Mammary epithelial cell (primary cell): ENCODE measurements around the gene VPS37C.

ENCODE experiments used
- EZH2 ChIP-seq: IDR thresholded peaks from 2 replicates; pipeline ENCODE4 v1.6.1; 2012; ENCODE audit warnings: low read length, inconsistent platforms, borderline replicate concordance
- TF ChIP-seq, protein P1 (sequence below), 2 donors: IDR thresholded peaks in 1 of 2; conservative IDR thresholded peaks in 1 of 2; 2 replicates each; pipeline ENCODE4 v1.5.1; 2011 to 2012; ENCODE audit warnings: inconsistent platforms in 2 of 2, low read length in 2 of 2, mild to moderate bottlenecking in 2 of 2, control low read depth in 1 of 2, low read depth in 1 of 2; ENCODE audit not compliant: insufficient read depth in 1 of 2; ENCODE audit errors: extremely low read depth in 1 of 2

DNA sequence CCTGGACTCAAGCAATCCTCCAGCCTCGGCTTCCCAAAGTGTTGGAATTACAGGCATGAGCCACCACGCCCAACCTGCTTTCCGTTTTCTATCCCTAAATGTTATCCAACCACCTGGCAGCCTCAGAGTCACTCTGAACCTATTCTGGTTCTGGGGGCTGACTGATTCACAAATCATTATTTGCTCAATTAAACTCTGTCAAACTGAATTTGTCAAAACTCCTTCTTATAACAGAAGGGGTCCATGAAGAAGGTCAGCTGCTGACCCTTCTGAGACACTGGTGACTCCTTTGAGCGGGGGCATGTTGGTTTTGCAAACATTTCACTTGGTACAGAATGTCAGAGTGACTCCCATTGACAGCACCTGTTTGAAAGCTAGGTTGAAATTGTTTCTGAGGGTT lies 1.8 kb upstream of the VPS37C start:
- TF ChIP-seq, protein P1, sequence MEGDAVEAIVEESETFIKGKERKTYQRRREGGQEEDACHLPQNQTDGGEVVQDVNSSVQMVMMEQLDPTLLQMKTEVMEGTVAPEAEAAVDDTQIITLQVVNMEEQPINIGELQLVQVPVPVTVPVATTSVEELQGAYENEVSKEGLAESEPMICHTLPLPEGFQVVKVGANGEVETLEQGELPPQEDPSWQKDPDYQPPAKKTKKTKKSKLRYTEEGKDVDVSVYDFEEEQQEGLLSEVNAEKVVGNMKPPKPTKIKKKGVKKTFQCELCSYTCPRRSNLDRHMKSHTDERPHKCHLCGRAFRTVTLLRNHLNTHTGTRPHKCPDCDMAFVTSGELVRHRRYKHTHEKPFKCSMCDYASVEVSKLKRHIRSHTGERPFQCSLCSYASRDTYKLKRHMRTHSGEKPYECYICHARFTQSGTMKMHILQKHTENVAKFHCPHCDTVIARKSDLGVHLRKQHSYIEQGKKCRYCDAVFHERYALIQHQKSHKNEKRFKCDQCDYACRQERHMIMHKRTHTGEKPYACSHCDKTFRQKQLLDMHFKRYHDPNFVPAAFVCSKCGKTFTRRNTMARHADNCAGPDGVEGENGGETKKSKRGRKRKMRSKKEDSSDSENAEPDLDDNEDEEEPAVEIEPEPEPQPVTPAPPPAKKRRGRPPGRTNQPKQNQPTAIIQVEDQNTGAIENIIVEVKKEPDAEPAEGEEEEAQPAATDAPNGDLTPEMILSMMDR (conservative IDR thresholded peaks at IDR 0.05 in 1 of 2, IDR thresholded peaks at IDR 0.05 in 1 of 2; ENCODE audit: extremely low read depth in 1 of 2, insufficient read depth in 1 of 2, low read depth in 1 of 2, low read length in 2 of 2), result no peak
- TF ChIP-seq EZH2, result no peak
